NCI-H2196 (cell line): ENCODE results near the gene TCF7L2.

Experiments
- DNase-seq: peaks from one replicate; lab custom pipeline; 2025; ENCODE audit not compliant: unreplicated experiment; lab: John Stamatoyannopoulos, UW

The TCF7L2 gene

GRCh38 chr10:113175176-113175575, 225.1 kb downstream of the TCF7L2 start:
- DNase-seq, result no peak

GRCh38 chr10:113175756-113176651, 226.0 kb downstream of the TCF7L2 start:
- no peak for DNase-seq

- DNase-seq, result no peak
These were observed 226.7 kb downstream of the TCF7L2 start for GRCh38 chr10:113176652-113177155.

- no peak for DNase-seq
These were observed 227.3 kb downstream of the TCF7L2 start for GRCh38 chr10:113177156-113177935.

GRCh38 chr10:113177936-113178335, 227.9 kb downstream of the TCF7L2 start:
- DNase-seq, result no peak

- DNase-seq, result no peak
These were observed 228.7 kb downstream of the TCF7L2 start for GRCh38 chr10:113178771-113179170.

GRCh38 chr10:113179265-113179664, 229.2 kb downstream of the TCF7L2 start:
- no peak for DNase-seq

GRCh38 chr10:113179966-113180365, 229.9 kb downstream of the TCF7L2 start:
- DNase-seq, result no peak

- DNase-seq, result no peak
These were observed 230.5 kb downstream of the TCF7L2 start for GRCh38 chr10:113180401-113181154.

- DNase-seq, result no peak
These were observed 232.1 kb downstream of the TCF7L2 start for GRCh38 chr10:113182154-113182553.

- no peak for DNase-seq
These were observed 233.5 kb downstream of the TCF7L2 start for GRCh38 chr10:113183573-113183972.

GRCh38 chr10:113187063-113187777, 237.2 kb downstream of the TCF7L2 start:
- no peak for DNase-seq

- DNase-seq, result no peak
These were observed 249.4 kb downstream of the TCF7L2 start for GRCh38 chr10:113199459-113199858.

GRCh38 chr10:113202011-113202410, 252.0 kb downstream of the TCF7L2 start:
- no peak for DNase-seq

GRCh38 chr10:113207924-113208323, 257.9 kb downstream of the TCF7L2 start:
- DNase-seq, result no peak

GRCh38 chr10:113213035-113213434, 263.0 kb downstream of the TCF7L2 start:
- DNase-seq, result no peak

- DNase-seq, result no peak
These were observed 264.3 kb downstream of the TCF7L2 start for GRCh38 chr10:113214331-113214730.

- DNase-seq, result no peak
These were observed 266.1 kb downstream of the TCF7L2 start for GRCh38 chr10:113216102-113216501.
